ENCODE results near the gene IVD. TPM values are rescaled to one million over a fixed set of nuclear protein-coding genes. Genes with fewer than 3 reads are reported as not detected.
A peak's percentile ranks its signal among the peaks of the same experiment; 100 is the strongest.

The IVD gene
- total RNA-seq = 40.2 TPM
- polyA plus RNA-seq = 10 to 100 TPM; 25.0 to 36.3 (median 32.4) TPM

DNA sequence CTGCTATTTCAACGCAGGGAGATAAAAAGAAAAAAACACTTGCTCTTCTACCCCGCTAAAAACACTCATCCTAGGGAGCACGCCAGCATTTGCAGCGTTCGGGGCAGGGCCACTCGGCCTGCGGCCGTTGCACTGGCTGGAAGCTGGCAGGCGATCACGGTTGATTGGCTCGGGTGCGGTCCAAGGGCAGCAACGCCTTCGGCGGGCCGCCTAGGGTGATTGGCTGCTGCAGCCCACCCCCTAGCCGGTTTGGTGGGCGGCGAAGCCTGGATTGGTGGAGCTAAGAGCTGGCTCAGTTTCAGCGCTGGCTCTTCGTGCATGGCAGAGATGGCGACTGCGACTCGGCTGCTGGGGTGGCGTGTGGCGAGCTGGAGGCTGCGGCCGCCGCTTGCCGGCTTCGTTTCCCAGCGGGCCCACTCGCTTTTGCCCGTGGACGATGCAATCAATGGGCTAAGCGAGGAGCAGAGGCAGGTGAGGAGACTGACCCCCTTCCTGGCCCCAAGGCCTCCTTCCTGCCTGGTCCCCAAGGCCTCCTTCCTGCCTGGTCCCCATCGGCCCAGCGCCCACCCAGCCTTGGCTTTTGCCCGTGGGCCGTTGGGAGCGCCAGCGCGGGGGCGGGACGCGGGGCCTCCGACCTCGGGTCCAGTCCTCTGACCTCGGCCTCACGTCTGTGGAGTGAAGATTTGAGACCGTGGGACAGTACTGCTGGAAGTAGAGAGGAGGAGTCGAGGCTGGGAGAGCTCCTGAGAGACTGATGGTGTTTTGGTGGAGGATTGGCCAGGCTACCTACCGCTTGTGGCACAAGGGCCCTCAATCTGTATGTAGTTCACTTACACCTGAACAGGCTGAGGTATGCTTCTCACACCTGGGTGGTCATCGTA lies at the start of gene IVD:
IVD (plus strand) TSS at position 295 of the 881 bp plus-strand sequence; CDS start at position 328, 33 bp downstream.
- Mint-ChIP-seq H3K36me3 (peaks cover 12% of the 10 kb centered on the region), H3K9me3 (no peaks in the 10 kb centered on the region), H3K4me3 (peak within 1 kb of the TSS; percentile 89 to 94 (median 92)), H3K27ac (peak within 1 kb of the TSS; percentile 84 to 92 (median 92)), H3K27me3 (no peaks in the 10 kb centered on the region), H3K4me1 (peaks cover 10 to 40% (median 28%) of the 10 kb centered on the region in 4 donors)
- Histone ChIP-seq H3K27ac (ENCODE audit: insufficient read depth, low read length, poor library complexity, severe bottlenecking) (peak within 1 kb of the TSS; percentile 71), H3K9me3 (ENCODE audit: control insufficient read depth in 2 of 2, low read length in 2 of 2) (no peaks in the 10 kb centered on the region), H3K4me3 (ENCODE audit: low read depth, low read length) (peak within 1 kb of the TSS; percentile 97), H3K4me1 (ENCODE audit: control insufficient read depth, insufficient read depth, low read length, poor library complexity, severe bottlenecking) (peaks cover 23% of the 10 kb centered on the region), H3K36me3 (ENCODE audit: control insufficient read depth, insufficient read depth, low read length) (peaks cover 16% of the 10 kb centered on the region), H3K27me3 (ENCODE audit: control insufficient read depth, insufficient read depth, low read length) (no peaks in the 10 kb centered on the region)
- DNase-seq = peak; percentile 78 to 93 (median 84)
- ATAC-seq (ENCODE audit: low read depth in 2 of 2) = peak; percentile 99

- Histone ChIP-seq H3K4me1 (ENCODE audit: control insufficient read depth, insufficient read depth, low read length, poor library complexity, severe bottlenecking) (peaks cover 15% of the 10 kb centered on the region), H3K27ac (ENCODE audit: insufficient read depth, low read length, poor library complexity, severe bottlenecking) (no peak overlapping the region), H3K9me3 (ENCODE audit: control insufficient read depth in 2 of 2, low read length in 2 of 2) (no peaks in the 10 kb centered on the region), H3K27me3 (ENCODE audit: control insufficient read depth, insufficient read depth, low read length) (no peaks in the 10 kb centered on the region), H3K36me3 (ENCODE audit: control insufficient read depth, insufficient read depth, low read length) (no peaks in the 10 kb centered on the region), H3K4me3 (ENCODE audit: low read depth, low read length) (no peak overlapping the region)
- no peak overlapping the region for H3K27ac Mint-ChIP-seq
- peaks cover 0 to 14% (median 6%) of the 10 kb centered on the region in 4 donors for H3K4me1 Mint-ChIP-seq
- no peaks in the 10 kb centered on the region for H3K36me3 Mint-ChIP-seq
- peaks cover 10% of the 10 kb centered on the region for H3K27me3 Mint-ChIP-seq
- peaks cover 0 to 1% (median 0%) of the 10 kb centered on the region in 7 donors for H3K9me3 Mint-ChIP-seq
- peak overlapping the region in 2 of 4 donors; percentile 22 to 74 for H3K4me3 Mint-ChIP-seq
- ATAC-seq (ENCODE audit: low read depth in 2 of 2) = no peak
- DNase-seq = no peak
Measured at GRCh38 chr15:40355976-40356585, 49.5 kb upstream of the IVD start.

- H3K4me3 ChIP-seq (ENCODE audit: low read depth, low read length) = peak overlapping the region; percentile 44
- peak overlapping the region; percentile 15 to 92 (median 80) for H3K4me3 Mint-ChIP-seq
- H3K4me1 ChIP-seq (ENCODE audit: control insufficient read depth, insufficient read depth, low read length, poor library complexity, severe bottlenecking) = peaks cover 15% of the 10 kb centered on the region
- H3K27me3 Mint-ChIP-seq = peaks cover 10% of the 10 kb centered on the region
- H3K27ac ChIP-seq (ENCODE audit: insufficient read depth, low read length, poor library complexity, severe bottlenecking) = no peak overlapping the region
- peaks cover 3% of the 10 kb centered on the region for H3K36me3 Mint-ChIP-seq
- no peak for ATAC-seq (ENCODE audit: low read depth in 2 of 2)
- H3K27ac Mint-ChIP-seq = no peak overlapping the region
- H3K27me3 ChIP-seq (ENCODE audit: control insufficient read depth, insufficient read depth, low read length) = no peaks in the 10 kb centered on the region
- H3K36me3 ChIP-seq (ENCODE audit: control insufficient read depth, insufficient read depth, low read length) = no peaks in the 10 kb centered on the region
- H3K9me3 Mint-ChIP-seq = peaks cover 0 to 1% (median 0%) of the 10 kb centered on the region in 7 donors
- no peak for DNase-seq
- peaks cover 0 to 17% (median 8%) of the 10 kb centered on the region in 4 donors for H3K4me1 Mint-ChIP-seq
- no peaks in the 10 kb centered on the region for H3K9me3 ChIP-seq (ENCODE audit: control insufficient read depth in 2 of 2, low read length in 2 of 2)
Measured at GRCh38 chr15:40357246-40357645, 48.3 kb upstream of the IVD start.

DNA sequence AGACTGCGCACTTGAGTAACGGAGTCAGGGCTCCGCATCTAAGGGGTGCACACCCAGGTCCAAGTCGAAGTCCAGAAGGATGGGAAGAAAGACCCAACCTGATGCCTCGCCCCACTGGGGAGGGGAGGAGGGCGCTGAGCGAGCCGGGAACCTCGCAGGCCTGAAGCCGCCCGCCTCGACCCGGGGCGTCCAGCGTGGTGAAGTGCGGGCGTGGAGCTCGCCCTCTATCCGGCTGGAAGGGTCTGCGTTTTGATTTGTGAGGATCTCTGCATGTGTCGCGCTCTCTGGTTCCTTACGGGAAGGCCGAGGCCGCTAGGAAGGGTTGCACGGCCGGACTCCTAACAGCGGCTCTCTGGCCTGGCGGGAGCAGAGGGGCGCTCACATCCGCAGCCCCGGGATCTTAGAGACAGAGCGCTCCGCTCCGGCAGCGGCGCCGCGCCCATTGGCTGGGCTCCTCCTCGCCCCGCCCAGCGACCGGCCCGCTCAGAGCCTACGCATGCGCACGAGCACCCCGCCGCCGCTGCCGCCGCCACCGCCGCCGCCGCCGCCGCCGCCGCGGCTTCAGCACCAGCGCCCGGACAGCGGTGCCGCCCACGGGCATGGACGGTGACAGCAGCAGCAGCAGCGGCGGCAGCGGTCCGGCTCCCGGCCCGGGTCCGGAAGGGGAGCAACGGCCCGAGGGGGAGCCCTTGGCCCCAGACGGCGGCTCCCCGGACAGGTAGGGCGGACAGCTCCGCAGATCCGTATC lies 47.7 kb upstream of the IVD start, which contains the start of gene DISP2:
DISP2 (plus strand) TSS at position 497 of the 748 bp plus-strand sequence; CDS start at position 600, 103 bp downstream.
- Mint-ChIP-seq H3K27me3 (peaks cover 10% of the 10 kb centered on the region), H3K4me1 (peaks cover 0 to 21% (median 10%) of the 10 kb centered on the region in 4 donors), H3K27ac (peak within 1 kb of the TSS in 1 of 3 donors; percentile 15), H3K4me3 (peak within 1 kb of the TSS; percentile 74 to 92 (median 86)), H3K9me3 (peaks cover 0 to 1% (median 0%) of the 10 kb centered on the region in 7 donors), H3K36me3 (peaks cover 8% of the 10 kb centered on the region)
- Histone ChIP-seq H3K27ac (ENCODE audit: insufficient read depth, low read length, poor library complexity, severe bottlenecking) (no peak within 1 kb of the TSS), H3K4me1 (ENCODE audit: control insufficient read depth, insufficient read depth, low read length, poor library complexity, severe bottlenecking) (peaks cover 15% of the 10 kb centered on the region), H3K4me3 (ENCODE audit: low read depth, low read length) (peak within 1 kb of the TSS; percentile 44), H3K9me3 (ENCODE audit: control insufficient read depth in 2 of 2, low read length in 2 of 2) (no peaks in the 10 kb centered on the region), H3K27me3 (ENCODE audit: control insufficient read depth, insufficient read depth, low read length) (no peaks in the 10 kb centered on the region), H3K36me3 (ENCODE audit: control insufficient read depth, insufficient read depth, low read length) (no peaks in the 10 kb centered on the region)
- ATAC-seq (ENCODE audit: low read depth in 2 of 2) = peak; percentile 87
- DNase-seq = peak; percentile 84 to 91 (median 84)

- Histone ChIP-seq H3K27me3 (ENCODE audit: control insufficient read depth, insufficient read depth, low read length) (no peaks in the 10 kb centered on the region), H3K27ac (ENCODE audit: insufficient read depth, low read length, poor library complexity, severe bottlenecking) (no peak overlapping the region), H3K36me3 (ENCODE audit: control insufficient read depth, insufficient read depth, low read length) (no peaks in the 10 kb centered on the region), H3K9me3 (ENCODE audit: control insufficient read depth in 2 of 2, low read length in 2 of 2) (no peaks in the 10 kb centered on the region), H3K4me1 (ENCODE audit: control insufficient read depth, insufficient read depth, low read length, poor library complexity, severe bottlenecking) (peaks cover 15% of the 10 kb centered on the region), H3K4me3 (ENCODE audit: low read depth, low read length) (peak overlapping the region; percentile 35)
- DNase-seq (peak in 2 of 3 donors; percentile 33 to 44), ATAC-seq (ENCODE audit: low read depth in 2 of 2) (peak in 1 of 2 donors; percentile 17)
- peaks cover 0 to 25% (median 10%) of the 10 kb centered on the region in 4 donors for H3K4me1 Mint-ChIP-seq
- peak overlapping the region in 1 of 3 donors; percentile 15 for H3K27ac Mint-ChIP-seq
- H3K36me3 Mint-ChIP-seq = peaks cover 8% of the 10 kb centered on the region
- H3K9me3 Mint-ChIP-seq = no peaks in the 10 kb centered on the region
- peak overlapping the region; percentile 74 to 88 (median 81) for H3K4me3 Mint-ChIP-seq
- peaks cover 6% of the 10 kb centered on the region for H3K27me3 Mint-ChIP-seq
Measured at GRCh38 chr15:40358471-40359353, 46.9 kb upstream of the IVD start.

DNA sequence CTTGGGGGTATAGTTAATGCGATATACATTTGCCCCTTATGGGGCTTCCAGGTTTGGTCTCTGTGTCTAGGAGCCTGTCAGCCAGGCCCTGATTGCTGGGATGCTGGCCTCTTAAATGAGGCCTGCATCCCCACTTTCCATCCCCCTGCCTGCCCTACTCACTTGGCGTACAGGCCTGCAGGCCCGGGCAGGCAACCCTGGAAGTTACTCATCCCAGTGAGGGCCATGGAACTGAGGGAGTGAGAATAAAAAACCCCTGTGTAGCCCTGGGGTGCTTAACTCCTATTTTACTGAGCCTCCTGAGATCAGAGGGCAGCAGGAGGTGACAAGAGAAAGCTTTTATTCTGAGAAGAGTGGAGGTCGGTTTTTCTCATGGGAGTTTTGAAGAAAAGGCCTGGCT lies 45.6 kb upstream of the IVD start:
- Histone ChIP-seq H3K4me3 (ENCODE audit: low read depth, low read length) (no peak overlapping the region), H3K4me1 (ENCODE audit: control insufficient read depth, insufficient read depth, low read length, poor library complexity, severe bottlenecking) (peaks cover 15% of the 10 kb centered on the region), H3K36me3 (ENCODE audit: control insufficient read depth, insufficient read depth, low read length) (no peaks in the 10 kb centered on the region), H3K9me3 (ENCODE audit: control insufficient read depth in 2 of 2, low read length in 2 of 2) (no peaks in the 10 kb centered on the region), H3K27ac (ENCODE audit: insufficient read depth, low read length, poor library complexity, severe bottlenecking) (no peak overlapping the region), H3K27me3 (ENCODE audit: control insufficient read depth, insufficient read depth, low read length) (no peaks in the 10 kb centered on the region)
- Mint-ChIP-seq H3K4me3 (peak overlapping the region in 3 of 4 donors; percentile 74 to 88 (median 74)), H3K4me1 (peaks cover 0 to 31% (median 9%) of the 10 kb centered on the region in 4 donors), H3K36me3 (peaks cover 8% of the 10 kb centered on the region), H3K27ac (no peak overlapping the region), H3K9me3 (no peaks in the 10 kb centered on the region), H3K27me3 (peaks cover 5% of the 10 kb centered on the region)
- DNase-seq (no peak), ATAC-seq (ENCODE audit: low read depth in 2 of 2) (no peak)
